OCI-LY7 (cell line): Measurements from ENCODE around the gene GPC3. TPM values are rescaled to one million over a fixed set of nuclear protein-coding genes. Genes with fewer than 3 reads are reported as not detected.

Source experiments
- BruUV-seq: library from RNA; stranded (reverse); fragments of 400-500 nt; replicated peaks from 2 replicates; lab custom pipeline; 2021; lab: Mats Ljungman, UMichigan
- CTCF ChIA-PET: fragments of 300-600 bp; sonication (Branson Sonifier 250); formaldehyde crosslinking; loops from one replicate; lab custom pipeline; 2022; ENCODE audit warnings: antibody characterized with exemption; ENCODE audit not compliant: unreplicated experiment; lab: Charles Lee
- POLR2A ChIA-PET: fragments of 300-600 bp; sonication (Branson Sonifier 250); formaldehyde crosslinking; loops from one replicate; lab custom pipeline; 2022; ENCODE audit warnings: antibody characterized with exemption; lab: Charles Lee
- DNase-seq: peaks from one replicate; pipeline ENCODE4 v3.0.0-alpha.2; 2015; ENCODE audit warnings: low spot score
- H2AFZ ChIP-seq: fragments of 200-600 bp; sonication (generic), shearing (Covaris generic); 2 replicates; pipeline ENCODE4 v1.6.1; 2014; ENCODE audit warnings: mild to moderate bottlenecking, antibody characterized with exemption, low read length, moderate library complexity
- H3K27ac ChIP-seq: fragments of 200-600 bp; sonication (generic); 2 replicates; pipeline ENCODE4 v1.5.1; 2014; ENCODE audit warnings: mixed run types, low read depth, mild to moderate bottlenecking, moderate library complexity, low read length, inconsistent platforms; ENCODE audit not compliant: poor library complexity, severe bottlenecking
- H3K36me3 ChIP-seq: fragments of 200-600 bp; sonication (generic); 2 replicates; pipeline ENCODE4 v1.6.1; 2014; ENCODE audit warnings: mild to moderate bottlenecking, antibody characterized with exemption, low read length, moderate library complexity, mixed read lengths; ENCODE audit not compliant: insufficient read depth
- H3K4me1 ChIP-seq: fragments of 200-600 bp; sonication (generic); 2 replicates; pipeline ENCODE4 v1.5.1; 2014; ENCODE audit warnings: mild to moderate bottlenecking, low read length; ENCODE audit not compliant: insufficient read depth, poor library complexity, severe bottlenecking
- H3K4me2 ChIP-seq: fragments of 200-600 bp; sonication (generic); 2 replicates; pipeline ENCODE4 v1.6.1; 2014; ENCODE audit warnings: mild to moderate bottlenecking, low read length
- H3K4me3 ChIP-seq: fragments of 200-600 bp; sonication (generic); 2 replicates; pipeline ENCODE4 v1.5.1; 2014; ENCODE audit warnings: mild to moderate bottlenecking, low read depth, low read length; ENCODE audit not compliant: poor library complexity, severe bottlenecking
- H3K79me2 ChIP-seq: fragments of 200-600 bp; sonication (generic); 2 replicates; pipeline ENCODE4 v1.6.1; 2016; ENCODE audit warnings: low read depth, mild to moderate bottlenecking, low read length, moderate library complexity, mixed read lengths; ENCODE audit not compliant: insufficient read depth
- H3K9me2 ChIP-seq: fragments of 200-600 bp; sonication (generic); 2 replicates; pipeline ENCODE4 v1.6.1; 2016; ENCODE audit warnings: mild to moderate bottlenecking, low read length, mixed read lengths; ENCODE audit not compliant: insufficient read depth
- H3K9me3 ChIP-seq: fragments of 200-600 bp; sonication (generic); 2 replicates; pipeline ENCODE4 v1.6.1; 2014; ENCODE audit warnings: mild to moderate bottlenecking, mixed run types, low read length, mixed read lengths
- H4K20me1 ChIP-seq: fragments of 200-600 bp; sonication (generic); 2 replicates; pipeline ENCODE4 v1.6.1; 2014; ENCODE audit warnings: mild to moderate bottlenecking, antibody characterized with exemption, low read length, moderate library complexity, mixed read lengths; ENCODE audit not compliant: insufficient read depth
- CTCF ChIP-seq: fragments of 200-600 bp; sonication (generic); conservative IDR thresholded peaks from 2 replicates; pipeline ENCODE4 v1.5.1; 2014; ENCODE audit warnings: mild to moderate bottlenecking, antibody characterized with exemption, low read length, moderate library complexity, mixed read lengths
- EZH2phosphoT487 ChIP-seq: fragments of 200-600 bp; sonication (generic); IDR thresholded peaks from 2 replicates; pipeline ENCODE4 v1.6.1; 2018; ENCODE audit warnings: low read depth, borderline replicate concordance, mild to moderate bottlenecking, mixed run types, antibody characterized with exemption, low read length, moderate library complexity, mixed read lengths
- intact Hi-C: fragments of 100-400 bp; cut with micrococcal nuclease; formaldehyde crosslinking; loops from one replicate; pipeline ENCODE4 v1.10.0; 2022; ENCODE audit not compliant: unreplicated experiment
- total RNA-seq, 2 experiments: library from RNA; depleted of rRNA in 1 of 2; stranded (reverse); fragments of >200 nt in 1 of 2; shearing (Covaris generic) in 1 of 2; gene quantifications; 2 replicates each; pipeline ENCODE4 v1.2.3, GENCODE V29; 2014 to 2022

The GPC3 gene
- total RNA-seq, 2 experiments from 2014 or later: not detected

- H4K20me1 ChIP-seq: no peaks in the 10 kb centered on the region
- ChIA-PET POLR2A (no interaction called here), CTCF (no interaction called here)
- no peak overlapping the region for H2AFZ ChIP-seq
- DNase-seq: no peak
- no peaks in the 10 kb centered on the region for H3K79me2 ChIP-seq
- intact Hi-C loops: no loop called here
- no peak overlapping the region for H3K27ac ChIP-seq
- no peak for TF ChIP-seq EZH2phosphoT487
- TF ChIP-seq CTCF: no peak
- no peak overlapping the region for H3K4me2 ChIP-seq
- no peaks in the 10 kb centered on the region for H3K9me3 ChIP-seq
- no peak overlapping the region for H3K4me3 ChIP-seq
- no TSS peak for BruUV-seq
- H3K4me1 ChIP-seq: no peaks in the 10 kb centered on the region
- H3K9me2 ChIP-seq: no peaks in the 10 kb centered on the region
- no peaks in the 10 kb centered on the region for H3K36me3 ChIP-seq
These were observed 105.4 kb downstream of the GPC3 start for GRCh38 chrX:133880032-133880443.

- Histone ChIP-seq H3K79me2 (no peaks in the 10 kb centered on the region), H3K4me1 (no peaks in the 10 kb centered on the region), H4K20me1 (no peaks in the 10 kb centered on the region), H3K4me2 (no peak overlapping the region), H3K27ac (no peak overlapping the region), H3K9me2 (no peaks in the 10 kb centered on the region), H3K4me3 (no peak overlapping the region), H3K36me3 (no peaks in the 10 kb centered on the region), H2AFZ (no peak overlapping the region), H3K9me3 (no peaks in the 10 kb centered on the region)
- no peak for TF ChIP-seq EZH2phosphoT487
- TF ChIP-seq CTCF: no peak
- intact Hi-C loops: no loop called here
- no peak for DNase-seq
- POLR2A ChIA-PET: no interaction called here
- no TSS peak for BruUV-seq
- CTCF ChIA-PET: no interaction called here
These were observed 106.7 kb downstream of the GPC3 start for GRCh38 chrX:133878710-133879109.

- DNase-seq: no peak
- no peaks in the 10 kb centered on the region for H3K9me3 ChIP-seq
- no peak overlapping the region for H3K4me2 ChIP-seq
- H2AFZ ChIP-seq: no peak overlapping the region
- H3K9me2 ChIP-seq: no peaks in the 10 kb centered on the region
- H3K79me2 ChIP-seq: no peaks in the 10 kb centered on the region
- no peak overlapping the region for H3K4me3 ChIP-seq
- no peaks in the 10 kb centered on the region for H3K4me1 ChIP-seq
- H3K27ac ChIP-seq: no peak overlapping the region
- H3K36me3 ChIP-seq: no peaks in the 10 kb centered on the region
- TF ChIP-seq CTCF (no peak), EZH2phosphoT487 (no peak)
- BruUV-seq: no TSS peak
- CTCF ChIA-PET: no interaction called here
- intact Hi-C loops: no loop called here
- no peaks in the 10 kb centered on the region for H4K20me1 ChIP-seq
- POLR2A ChIA-PET: no interaction called here
These were observed 108.7 kb downstream of the GPC3 start for GRCh38 chrX:133876646-133877045.
